Hematopoietic multipotent progenitor cell treated with erythropoietin and hydrocortisone succinate and interleukin-3 and kit ligand, for 4 days (in vitro differentiated cells): ENCODE measurements around the gene ST7.
"Not testable (repeated sequence)": the region's sequence is repeated elsewhere in the genome, so short reads cannot be mapped to it uniquely, and the experiment has no call there.

Experiments used
- DNase-seq: peaks from one replicate; pipeline ENCODE4 v3.0.0-alpha.2; 2015

ST7 gene

DNA sequence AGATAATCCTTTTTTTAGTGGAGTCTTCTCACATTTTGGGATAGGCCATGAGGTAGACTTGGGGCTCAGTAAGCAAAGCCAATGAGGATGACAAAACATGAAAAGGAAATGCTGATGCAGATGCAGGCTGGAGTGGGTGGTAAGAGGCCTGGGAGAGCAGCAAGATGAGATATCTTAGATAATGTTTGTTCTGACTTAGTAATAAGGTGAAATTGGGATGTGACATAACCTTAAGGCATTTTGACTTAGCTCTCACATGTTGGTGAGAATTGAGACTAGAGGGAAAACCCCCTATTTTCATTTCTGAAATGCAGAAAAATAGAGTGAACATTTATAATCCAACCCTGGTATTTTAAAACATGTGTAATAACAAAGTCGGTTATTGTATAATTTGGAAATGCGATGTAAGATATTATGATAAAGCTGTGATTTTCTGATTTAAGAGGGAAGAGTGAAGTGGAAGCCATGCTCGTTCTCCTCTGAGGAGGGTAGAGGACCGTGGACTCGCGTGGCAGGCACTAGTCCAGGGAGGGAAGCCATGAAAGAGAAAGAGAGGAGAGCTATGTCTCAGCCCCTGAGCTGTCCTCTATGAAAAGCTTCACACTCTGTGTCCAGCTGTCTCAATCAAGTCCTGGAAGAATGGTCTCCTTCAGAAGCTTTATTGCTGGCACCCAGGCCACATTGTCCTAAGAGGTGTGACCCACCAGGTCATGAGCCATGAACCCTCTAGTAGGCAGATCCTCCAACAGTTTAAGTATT is 57.3 kb downstream of the ST7 start:
- DNase-seq, result no peak

DNA sequence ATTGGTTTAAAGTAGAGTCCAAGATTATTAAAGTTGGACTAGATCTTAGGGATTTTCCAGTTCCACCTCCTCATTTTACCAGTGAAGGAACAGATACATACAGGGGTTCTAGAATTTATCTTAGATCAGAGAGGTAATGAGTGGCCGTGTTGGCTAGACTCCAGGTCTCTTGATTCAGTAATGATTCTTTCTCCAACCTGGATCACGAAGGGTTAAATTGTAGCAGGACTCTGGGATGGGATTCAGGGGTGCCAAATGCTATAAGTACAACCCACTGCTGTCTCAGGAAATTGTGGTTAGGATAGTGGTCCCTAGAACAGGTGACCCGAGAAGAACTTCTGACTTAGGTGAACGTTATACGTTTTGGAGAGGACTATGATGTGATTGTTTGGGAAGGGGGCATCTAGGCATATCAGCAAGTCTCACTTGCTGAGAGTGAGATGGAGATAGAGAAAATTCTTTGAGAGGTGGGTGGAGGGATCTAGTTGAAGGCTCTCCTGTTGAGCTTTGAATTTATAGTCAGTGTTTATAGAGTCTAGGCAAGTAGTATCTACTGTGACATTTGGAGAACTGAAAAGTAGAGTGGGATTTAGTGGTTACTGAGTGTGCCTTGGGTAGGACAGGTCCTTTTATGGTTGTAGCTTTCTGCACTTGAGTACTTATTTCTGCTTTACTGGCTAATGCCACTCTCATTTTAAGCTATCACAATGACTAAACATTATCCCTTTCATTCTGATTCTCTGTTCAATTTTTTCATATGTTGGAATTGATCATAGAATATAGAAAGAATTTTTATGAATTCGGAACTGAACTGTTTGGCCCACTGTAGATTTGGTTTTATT is 58.3 kb downstream of the ST7 start:
- peak; percentile 32 for DNase-seq

DNA sequence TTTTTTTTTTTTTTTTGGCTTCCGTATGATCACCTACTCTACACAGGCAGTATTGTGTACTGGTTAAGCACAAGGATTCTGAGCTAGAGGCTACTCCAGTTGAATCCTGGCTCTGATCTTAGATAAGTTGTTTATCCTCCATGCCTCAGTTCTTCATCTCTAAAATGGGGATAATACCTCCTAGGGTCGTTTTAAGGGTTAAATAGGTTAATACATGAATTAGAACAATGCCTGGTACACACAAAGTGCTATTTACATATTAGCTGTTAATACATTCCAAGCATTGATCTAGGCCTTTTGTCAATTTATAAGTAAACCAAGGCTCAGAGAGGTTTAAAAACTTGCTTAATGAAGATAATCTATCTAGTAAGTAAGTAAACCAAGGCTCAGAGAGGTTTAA is 59.0 kb downstream of the ST7 start:
- no peak for DNase-seq

DNA sequence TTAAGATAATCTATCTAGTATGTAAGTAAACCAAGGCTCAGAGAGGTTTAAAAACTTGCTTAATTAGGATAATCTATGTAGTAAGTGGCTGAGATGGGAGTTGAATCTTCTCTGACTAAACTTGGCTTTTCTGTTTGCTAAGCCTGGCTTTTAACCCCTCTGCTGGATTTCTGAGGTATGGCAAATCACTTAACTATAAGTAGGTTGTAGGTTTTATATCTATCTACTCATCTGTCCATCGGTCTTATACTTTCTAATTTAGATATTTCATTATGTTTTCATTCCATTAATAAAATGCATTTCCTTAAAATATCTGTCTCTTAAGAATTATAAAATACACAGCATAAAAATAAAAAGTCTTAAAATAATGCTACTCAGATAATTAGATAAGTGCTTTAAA is 59.4 kb downstream of the ST7 start:
- peak; percentile 84 for DNase-seq

DNA sequence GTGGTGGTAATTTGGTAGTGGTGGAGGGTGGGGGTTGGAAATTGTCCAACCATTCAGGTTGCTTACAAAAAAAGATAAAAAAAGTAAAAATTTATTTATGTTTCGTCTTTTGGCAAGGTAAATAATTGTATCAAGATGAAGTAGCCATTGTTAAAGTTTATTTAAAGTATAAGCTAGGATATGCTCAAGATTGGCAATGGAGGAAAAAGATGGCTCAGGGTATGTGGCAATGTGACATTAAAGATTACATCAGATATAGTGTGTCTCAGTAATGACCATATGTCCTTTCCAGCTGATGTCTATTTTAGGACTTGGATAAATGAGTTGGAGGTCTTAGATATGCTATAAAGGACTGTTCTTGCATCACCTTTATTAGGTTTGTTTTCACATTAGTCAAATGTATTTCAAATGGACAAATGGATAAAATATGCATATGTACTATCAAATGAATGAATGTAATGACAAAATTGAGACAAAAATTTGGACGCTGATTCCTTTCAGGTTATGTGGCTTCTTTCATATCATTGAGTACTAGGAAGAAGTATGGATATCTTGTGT is 60.9 kb downstream of the ST7 start:
- peak; percentile 48 for DNase-seq

DNA sequence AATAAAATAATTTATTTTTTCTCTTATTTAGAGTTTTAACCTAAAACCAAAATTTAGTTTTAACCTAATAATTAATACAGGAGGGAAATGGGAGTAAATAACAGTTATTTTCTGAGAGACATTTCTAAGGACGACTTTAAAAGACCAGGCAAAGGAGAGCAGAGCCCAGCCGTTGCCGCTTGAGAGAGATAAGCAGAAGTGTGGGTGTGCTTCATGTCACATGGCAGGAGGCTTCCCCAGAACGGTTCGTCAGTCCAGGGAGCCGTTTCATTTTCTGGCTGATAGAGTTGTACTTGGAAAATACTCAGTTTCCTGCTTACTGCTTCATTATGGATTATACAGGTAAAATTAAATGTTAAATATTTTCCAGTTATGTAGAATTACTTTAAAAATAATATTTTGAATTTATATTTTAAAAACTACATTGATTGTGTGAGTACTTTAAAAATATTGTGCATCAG is 61.4 kb downstream of the ST7 start:
- peak; percentile 94 for DNase-seq

DNA sequence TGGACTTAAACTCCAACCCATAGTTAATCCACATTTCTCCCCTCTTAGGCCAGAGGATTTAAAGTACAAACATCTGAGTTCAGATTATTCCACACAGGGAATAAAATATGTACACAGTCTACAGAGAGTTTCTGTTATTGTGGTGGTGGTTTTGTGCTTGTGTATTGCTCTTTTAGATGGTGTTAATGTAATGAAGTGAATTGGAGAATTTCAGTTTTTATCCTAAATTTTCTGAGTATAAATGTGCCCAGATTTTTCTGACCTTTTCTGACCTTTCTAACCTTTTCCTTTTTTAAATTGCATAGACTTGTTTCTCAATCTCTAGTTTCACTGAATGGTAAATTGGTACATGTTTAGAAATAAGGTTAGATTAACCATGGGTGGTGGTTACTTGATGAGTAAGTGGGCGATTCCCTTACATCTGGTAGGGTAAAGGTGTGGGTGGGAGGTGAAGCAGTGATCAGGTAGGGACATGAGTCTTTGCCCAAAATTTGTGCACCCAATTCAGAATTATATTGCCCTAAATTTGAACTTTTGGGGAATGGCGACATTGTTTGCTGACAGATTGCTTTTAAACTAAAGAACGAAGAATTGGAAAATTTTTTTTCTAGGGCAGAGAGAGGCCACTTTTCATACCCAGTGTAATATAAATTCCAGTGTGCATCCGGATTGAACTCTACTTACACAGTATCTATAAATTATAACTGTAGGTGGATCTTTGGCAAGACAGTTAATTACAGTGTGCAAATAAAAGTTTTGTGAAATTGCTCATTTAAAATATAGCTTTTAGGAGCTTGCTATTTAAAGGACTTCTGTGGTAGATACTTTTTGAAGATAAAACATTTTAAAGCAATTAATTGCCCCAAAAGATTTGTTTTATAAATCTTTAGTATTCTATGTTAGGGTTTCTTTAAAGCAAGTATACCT is 62.2 kb downstream of the ST7 start:
- DNase-seq, result no peak

DNA sequence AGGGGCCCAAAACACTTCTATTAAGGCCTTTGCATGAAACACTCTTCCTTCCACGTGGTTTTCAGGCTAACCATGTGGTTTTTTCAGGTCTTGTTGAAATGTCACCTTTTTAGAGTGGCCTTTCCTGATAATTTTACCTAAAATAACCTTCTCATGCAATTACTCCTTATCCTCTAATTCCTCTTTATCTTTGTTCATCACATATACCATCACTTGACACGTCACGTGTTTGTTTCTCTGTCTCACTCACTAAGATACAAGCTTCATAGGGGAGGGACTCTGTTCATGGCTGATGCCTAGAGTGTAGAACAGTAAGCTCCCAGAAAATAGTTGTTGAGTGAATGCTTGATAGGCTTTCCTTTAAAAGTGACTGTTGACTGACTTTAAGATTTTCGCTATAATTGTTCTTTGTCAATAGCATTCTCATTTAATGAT is 63.7 kb downstream of the ST7 start:
- DNase-seq, result no peak

DNA sequence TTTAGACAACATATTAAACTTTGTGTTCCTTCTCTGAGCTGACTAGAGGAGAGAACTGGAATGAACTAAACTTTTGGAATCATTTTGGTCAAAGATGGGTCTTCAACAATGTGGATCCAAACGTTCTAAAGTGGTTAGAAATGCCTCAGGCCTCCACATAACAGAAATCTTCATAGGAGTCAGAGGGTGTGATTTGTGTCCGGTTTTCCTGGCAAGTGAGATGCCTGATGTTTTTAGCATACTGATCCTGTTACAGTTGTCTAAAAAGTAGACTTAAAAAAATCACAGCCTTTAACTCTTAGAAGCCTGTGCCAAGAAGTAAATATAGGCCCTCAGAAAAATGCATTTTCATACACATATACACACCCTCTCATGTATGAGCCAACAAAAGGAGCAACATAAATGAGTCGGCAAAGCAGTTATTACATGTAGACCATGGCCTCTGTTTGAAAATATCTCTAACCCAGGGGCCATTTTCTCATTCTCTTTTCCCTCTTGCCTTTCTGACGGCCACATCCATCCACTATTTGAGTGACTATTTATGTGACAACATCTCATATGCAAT is 64.5 kb downstream of the ST7 start:
- no peak for DNase-seq

DNA sequence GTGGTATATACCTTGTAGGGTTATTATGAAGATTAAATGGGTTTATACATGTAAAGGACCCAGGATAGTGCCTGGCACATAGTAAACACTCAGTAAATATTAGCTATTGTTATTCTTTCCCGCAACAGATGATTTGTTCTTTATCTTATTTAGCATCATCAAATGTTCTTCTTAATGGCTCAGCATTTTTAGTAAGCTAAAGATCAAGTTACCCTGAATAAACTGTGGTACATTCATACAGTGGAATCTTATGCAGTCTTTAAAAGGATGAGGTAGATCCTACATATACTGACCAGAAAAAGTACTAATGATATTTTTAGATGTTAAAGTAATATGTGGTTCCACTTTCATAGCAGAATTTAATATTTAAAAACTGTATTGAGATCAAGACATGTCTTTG is 65.4 kb downstream of the ST7 start:
- DNase-seq, result no peak

DNA sequence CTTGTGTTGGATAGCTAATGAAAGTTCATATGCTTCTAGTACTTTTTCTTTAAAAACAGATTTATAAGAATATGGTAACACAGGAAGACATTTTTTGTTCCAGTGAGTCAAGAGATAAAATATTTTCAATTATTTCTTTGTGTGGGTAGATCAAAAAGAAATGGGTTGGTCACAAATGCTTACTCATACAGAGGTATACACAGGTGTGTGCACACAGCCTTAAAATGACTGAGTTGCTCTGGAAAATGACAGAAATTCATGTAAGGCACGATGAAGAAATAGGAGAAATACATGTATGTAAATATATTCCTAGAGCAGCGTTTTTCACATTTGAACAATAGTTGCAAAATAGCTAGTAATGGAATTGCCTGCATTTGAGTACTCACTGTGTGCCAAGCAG is 66.0 kb downstream of the ST7 start:
- DNase-seq, result no peak

DNA sequence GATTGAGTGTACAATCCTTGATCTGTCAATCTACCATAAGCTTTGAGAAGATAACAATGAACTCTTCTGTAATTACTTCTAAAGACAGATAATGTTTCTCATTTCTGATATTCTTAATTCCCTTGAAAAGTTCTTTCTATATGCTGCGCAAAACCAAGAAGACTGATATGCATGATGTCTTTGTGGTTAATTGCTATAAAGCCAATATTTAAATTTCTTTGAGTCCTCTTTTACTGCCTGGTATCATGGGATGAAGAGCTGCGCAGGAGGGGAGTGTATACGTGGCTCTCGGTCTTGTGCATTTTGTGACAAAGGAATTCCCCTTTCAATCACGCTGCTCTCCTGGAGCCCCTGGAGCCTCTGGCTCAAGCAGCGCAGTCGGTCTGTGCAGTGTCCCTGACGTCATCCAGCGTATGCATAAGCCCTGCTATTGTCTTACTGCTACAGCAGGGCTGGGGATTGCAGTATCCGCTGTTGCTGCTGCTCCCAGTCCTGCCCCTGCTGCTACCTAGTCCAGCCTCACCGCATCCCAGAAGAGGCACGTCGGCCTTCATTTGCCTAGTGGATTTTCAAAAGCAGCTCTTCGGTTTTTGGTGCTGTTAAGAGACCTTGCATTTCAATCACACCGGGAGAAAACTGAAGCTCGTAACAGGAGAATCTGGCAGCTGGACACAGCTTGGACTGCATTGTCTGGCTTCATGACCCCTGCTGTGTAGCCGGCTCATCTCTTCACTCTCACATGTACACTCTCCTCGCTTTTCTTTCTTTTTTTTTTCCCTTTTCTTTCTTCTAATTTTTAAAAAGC is 66.7 kb downstream of the ST7 start:
- DNase-seq, result no peak

DNA sequence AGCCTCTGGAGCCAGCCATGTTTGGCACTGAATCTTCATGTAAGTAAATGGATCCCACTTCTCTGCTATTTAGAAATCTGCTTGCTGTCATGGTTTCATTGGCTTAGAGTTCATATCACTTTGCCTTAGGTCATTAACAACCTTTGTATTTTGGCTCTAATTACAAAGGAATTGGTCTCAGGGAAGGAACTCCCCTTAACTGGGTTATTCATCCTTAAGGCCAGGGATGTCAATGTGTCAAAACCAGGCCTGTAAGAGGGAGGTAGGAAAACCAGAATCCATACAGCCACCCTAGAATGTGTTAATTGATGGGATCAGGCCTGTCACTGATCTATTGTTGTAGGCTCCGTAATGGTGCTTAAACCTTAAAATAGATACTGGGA is 67.3 kb downstream of the ST7 start:
- no peak for DNase-seq

DNA sequence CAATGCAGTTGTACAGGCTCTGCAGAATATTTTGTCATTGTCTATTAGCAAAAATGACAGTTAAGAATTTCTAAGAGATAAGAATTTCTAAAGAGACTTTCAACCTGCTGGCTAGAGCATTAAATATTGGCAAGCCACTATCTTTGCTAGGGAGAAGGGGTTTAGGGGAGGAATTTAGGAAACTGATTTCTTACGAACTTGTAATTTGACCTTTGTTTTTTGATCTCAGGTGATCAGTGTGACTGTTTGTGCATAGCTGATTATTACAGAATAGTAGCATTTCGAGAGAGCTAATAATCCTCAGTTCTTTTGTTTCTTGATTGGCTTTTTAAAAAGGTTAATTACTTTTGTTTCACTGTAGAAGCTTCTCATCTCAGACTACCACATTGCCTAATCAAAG is 68.1 kb downstream of the ST7 start:
- DNase-seq, result no peak

DNA sequence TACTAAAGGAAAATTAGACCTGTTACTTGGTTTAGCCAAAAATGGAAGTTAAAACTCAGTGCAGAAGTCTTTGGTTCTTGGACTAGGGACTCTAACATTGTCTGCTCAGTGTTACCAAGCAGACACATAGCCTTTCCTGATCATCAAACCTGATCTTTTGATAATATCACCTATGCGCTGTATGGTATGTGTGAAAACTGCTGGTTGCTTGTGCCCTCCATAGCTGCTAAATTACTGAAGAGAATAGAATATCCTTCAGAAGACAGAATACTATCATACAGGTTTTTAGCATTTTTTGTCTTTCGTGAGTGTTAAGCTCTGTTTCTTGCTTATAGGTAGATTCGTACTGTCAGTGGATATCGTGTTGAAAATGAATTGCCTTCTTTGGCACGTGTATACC is 68.7 kb downstream of the ST7 start:
- no peak for DNase-seq

DNA sequence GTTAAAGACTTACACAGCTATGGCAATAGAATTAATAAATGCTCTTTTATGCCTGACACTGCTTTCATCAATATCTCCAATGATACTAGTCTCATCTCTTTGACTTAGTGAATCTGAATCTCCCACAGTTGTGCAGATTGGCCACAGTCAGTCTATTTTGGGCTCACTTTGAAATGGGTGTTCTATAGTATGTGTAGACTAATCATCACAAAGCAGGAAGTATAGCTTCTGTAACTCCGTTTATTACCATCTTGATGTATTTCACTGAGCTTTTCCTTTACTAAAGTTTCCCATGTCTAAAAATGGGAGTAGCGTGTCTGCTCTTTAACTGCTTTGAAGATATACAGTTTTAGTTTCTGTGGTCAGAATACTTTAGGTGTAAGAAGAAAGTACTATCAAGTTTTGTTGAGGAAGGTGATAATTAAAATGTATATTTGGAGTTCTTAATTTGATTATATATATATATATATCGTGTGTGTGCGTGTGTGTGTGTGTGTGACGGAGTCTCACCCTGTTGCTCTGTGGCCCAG is 70.1 kb downstream of the ST7 start:
- DNase-seq, result no peak

DNA sequence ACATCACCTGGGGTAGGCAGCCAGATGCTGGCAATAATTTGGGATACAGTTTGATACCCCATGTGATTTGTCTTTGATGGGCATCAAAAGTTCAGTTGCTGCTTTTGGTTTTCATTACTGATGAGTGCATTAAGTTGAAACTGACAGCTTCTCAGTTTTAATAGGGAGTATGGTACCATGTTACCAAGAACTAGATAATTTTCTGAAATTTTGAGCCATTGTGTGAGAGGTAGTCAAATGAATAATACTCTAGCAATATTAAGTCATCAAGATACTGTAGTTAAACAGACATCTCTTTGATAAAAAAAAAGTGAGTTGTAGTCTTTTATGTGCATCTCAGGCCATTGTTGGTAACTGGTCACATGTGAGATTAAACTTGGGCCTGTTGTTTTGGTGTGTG is 71.5 kb downstream of the ST7 start:
- DNase-seq, result no peak

DNA sequence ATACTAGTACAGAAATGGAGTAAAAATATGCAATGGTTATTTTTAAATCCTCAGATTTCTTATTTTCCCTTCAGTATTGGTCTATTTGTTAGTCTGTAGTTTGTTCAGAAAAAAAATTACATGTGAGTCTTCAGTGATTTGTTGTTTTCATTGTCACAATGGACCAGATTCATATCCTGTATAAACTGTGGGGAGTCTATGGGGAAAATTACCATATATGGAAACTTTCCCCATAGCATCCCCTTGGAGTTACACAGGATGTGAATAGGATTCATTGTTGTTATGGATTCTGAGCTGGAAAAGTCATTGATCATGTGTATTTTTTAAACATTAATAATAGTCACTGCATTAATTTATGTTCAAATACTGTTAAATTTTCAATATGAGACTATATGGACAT is 72.6 kb downstream of the ST7 start:
- no peak for DNase-seq

DNA sequence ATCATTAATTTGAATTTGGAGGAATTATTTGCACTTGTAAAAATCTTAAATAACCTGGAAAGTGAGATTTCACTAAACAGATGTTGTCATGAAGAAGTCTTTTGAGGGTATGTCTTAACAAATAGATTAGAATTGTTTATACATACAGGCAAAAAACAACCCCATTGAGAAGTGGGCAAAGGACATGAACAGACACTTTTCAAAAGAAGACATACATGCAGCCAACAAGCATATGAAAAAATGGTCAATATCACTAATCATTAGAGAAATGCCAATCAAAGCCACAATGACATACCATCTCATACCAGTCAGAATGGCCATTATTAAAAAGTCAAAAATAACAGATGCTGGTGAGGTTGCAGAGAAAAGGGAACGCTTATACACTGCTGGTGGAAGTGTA is 77.0 kb downstream of the ST7 start:
- not testable (repeated sequence) for DNase-seq

DNA sequence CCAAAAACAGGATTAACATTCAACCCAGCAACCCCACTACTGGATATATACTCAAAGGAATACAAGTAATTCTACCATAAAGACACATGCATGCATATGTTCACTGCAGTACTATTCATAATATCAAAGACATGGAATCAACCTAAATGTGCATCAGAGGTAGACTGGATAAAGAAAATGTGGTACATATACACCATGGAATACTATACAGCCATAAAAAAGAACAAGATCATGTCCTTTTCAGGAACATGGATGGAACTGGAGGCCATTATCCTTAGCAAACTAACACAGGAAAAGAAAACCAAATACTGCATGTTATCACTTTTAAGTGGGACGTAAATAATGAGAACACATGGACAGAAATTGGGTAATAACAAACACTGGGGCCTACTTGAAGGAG is 77.5 kb downstream of the ST7 start:
- not testable (repeated sequence) for DNase-seq

DNA sequence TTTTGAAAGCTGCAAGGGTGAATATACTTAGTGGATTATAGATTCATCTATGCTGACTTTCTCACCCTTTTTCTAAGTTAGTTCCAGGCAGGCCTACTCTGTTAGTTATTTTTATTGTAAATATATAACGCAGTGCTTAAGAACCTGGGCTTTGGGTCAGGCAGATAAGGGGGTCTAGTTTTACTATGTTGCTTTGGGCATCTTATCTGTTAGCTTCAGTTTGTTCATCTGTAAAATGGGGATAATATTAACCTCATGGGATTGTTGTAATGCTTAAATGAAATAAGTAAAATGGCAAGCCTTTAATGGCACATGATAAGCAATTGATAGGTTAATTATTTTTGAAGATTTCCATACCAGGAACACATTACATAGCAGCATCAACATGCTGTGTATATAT is 79.5 kb downstream of the ST7 start:
- DNase-seq, result peak; percentile 54
